ENCODE data around the gene LUZP2.

DNA sequence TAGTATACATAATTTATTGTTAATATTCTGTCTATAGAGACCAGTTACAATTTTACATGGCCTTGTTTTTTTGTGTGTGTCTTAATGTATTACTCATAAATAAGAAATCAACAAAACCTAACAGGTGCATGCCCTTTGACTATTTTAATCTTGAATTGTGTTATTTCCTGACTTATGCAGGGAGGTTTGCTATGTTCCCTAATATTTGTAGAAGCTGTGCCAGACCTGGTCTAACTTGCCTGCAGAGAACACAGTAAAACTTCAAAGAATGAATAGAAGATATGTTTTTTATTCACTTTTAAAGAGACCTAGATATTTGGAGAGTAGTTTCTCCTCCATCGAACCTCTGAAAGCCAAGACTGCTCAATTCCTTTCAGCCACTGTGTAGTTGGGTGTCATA lies 234.7 kb downstream of the LUZP2 start:
- TF ChIP-seq, protein P1, sequence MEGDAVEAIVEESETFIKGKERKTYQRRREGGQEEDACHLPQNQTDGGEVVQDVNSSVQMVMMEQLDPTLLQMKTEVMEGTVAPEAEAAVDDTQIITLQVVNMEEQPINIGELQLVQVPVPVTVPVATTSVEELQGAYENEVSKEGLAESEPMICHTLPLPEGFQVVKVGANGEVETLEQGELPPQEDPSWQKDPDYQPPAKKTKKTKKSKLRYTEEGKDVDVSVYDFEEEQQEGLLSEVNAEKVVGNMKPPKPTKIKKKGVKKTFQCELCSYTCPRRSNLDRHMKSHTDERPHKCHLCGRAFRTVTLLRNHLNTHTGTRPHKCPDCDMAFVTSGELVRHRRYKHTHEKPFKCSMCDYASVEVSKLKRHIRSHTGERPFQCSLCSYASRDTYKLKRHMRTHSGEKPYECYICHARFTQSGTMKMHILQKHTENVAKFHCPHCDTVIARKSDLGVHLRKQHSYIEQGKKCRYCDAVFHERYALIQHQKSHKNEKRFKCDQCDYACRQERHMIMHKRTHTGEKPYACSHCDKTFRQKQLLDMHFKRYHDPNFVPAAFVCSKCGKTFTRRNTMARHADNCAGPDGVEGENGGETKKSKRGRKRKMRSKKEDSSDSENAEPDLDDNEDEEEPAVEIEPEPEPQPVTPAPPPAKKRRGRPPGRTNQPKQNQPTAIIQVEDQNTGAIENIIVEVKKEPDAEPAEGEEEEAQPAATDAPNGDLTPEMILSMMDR (IDR thresholded peaks at IDR 0.05), result no peak
- TF ChIP-seq POLR2A (IDR thresholded peaks at IDR 0.05), result no peak
